GM21390 (cell line): Measurements from ENCODE around the gene OR6Y1.

Experiments used
- ATAC-seq: cut with Tn5 transposase; IDR thresholded peaks from one replicate; pipeline ENCODE4 v1.9.1; 2021; ENCODE audit not compliant: unreplicated experiment

OR6Y1 gene

DNA sequence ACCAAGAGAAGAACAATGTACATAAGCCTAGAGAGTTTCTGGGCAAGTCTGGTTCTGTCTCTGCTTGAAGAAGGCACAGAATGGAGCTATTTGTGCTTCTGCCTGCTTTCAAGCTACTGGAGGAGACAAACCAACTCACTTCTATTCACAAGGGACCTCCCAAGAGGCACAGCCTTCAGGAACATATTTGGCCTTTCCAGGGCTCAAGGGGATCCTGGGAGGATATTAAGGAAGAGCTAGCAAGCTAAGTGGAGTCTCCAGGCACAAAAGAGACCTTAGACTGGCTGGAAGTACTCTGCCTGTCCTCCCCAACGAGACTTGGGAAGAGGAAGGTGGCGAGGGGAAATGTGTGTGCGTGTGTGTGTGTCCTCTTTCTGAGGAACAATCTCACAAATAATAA, at the start of gene OR6Y1:
Gene OR6Y1 (minus strand): TSS at position 54 of the 400 bp plus-strand sequence. CDS start 6,300 bp downstream, outside the sequence.
- ATAC-seq = no peak

DNA sequence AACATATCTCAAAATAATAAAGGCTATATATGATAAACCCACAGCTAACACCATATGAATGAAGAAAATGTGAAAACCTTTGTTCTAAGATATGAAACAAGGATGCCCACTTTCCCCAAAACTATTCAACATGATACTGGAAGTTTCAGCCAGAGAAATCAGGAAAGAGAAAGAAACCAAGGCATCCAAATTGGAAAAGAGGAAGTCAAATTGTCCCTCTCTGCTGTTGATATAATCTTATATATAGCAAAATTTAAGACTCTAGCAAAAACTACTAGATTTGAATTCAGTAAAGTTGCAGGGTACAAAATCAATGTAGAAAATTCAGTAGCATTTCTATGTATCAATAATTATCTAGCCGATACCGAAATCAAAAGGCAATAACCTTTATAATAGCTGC, 46.5 kb upstream of the OR6Y1 start:
- ATAC-seq = no peak

DNA sequence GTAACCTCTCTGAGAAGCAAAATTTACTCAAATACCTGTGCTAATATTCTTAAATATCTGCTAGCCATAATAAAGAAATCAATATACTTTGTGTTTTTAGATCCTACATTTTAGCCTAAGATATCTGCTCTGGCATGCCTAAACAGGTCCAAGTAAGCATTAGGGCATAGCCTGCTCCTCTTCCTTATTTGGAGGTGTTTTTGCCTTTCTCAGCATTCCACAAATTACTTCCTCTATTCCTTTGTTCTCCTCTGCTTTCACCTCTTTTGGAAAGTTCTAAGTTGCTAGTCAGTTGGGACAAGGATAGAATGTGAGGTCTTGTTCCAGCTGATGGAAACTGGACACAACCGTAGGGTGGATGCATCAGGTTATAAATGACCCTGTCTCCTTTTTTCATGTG, 32.7 kb upstream of the OR6Y1 start:
- ATAC-seq = no peak

- no peak for ATAC-seq
Observed at GRCh38 chr1:158583962-158584361, 29.8 kb upstream of the OR6Y1 start.

DNA sequence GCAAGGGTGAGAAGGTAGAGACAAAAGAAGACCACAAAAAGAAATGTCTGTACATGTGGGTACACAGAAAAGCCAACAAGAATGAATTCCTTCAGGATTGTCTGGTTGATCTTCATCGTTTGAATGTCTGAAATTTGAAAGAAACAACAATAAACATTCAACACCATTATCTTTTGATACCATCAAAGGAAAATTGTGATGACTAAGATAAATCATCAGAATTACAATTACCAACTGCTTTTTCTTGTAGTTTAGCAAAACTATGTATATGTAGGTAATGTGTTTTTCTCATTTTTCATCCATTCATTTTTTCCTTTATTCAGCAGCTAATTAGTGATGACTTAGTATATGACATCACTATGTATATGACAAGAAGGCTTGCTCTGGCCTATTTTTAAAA, 25.5 kb upstream of the OR6Y1 start, which contains the start of gene OR10X1:
Gene OR10X1 (minus strand): TSS at position 167 of the 400 bp plus-strand sequence. CDS start 0 bp downstream, at position 167.
- no peak for ATAC-seq

DNA sequence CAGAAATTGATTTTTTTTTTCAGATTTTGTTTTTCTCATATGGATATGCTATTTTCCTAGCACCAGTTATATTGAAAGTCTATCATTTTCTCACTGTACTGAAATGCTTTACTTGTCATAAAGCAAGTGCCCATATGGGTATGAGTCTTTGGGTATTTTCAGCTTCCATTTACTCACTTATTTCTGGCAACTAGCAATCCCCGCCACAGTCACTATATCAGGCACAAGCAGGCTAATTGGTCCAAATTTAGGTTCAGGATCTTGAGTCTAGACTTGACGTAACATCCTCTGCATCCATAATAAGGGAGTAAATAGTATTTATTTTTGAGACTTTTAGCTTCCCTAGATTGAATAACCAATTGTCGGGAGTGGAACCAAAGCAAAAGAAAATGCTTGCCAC, 23.4 kb upstream of the OR6Y1 start:
- ATAC-seq = no peak

GRCh38 chr1:158572226-158572625, 18.0 kb upstream of the OR6Y1 start:
- no peak for ATAC-seq

DNA sequence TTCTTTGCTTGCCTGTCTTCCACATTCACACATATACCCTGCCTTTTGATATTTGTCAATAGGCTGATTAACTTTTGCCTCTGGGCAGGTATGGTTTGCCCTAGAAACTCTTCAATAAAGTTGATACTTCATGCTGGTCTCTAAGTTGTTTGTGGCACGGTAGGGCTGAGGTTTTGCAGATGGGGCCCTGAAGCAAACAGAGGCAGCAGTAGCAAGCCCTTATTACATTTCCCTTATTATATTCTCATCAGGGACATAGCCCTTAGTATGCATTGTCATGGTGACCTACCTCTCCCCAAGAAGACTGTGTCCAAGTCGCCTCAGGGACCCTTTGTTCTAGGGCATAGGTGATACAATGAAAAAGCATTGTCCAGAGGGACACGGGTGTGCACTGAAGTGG, 16.3 kb upstream of the OR6Y1 start, which contains the start of gene OR6P1:
Gene OR6P1 (minus strand): TSS at position 101 of the 400 bp plus-strand sequence. CDS start 6,976 bp downstream, outside the sequence.
- ATAC-seq = no peak

DNA sequence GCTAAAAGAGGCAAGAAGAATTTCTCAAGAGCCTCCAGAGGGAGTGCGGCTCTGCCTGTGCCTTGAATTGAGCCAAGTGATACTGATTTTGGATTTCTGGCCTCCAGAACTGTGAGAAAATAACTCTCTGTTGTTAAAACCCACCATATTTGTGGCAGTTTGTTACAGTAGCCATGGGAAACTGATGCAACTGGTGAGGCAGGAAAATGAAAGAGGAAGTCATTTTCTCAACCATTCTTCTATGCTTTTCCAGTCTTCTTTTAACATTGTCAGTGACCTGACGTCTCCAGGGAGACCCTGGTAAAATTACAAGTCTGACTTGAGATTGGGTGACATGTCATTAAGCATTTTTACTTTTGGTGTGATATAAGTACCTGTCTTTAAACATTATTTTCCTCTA, 10.4 kb upstream of the OR6Y1 start:
- no peak for ATAC-seq

- ATAC-seq = no peak
Observed at GRCh38 chr1:158563853-158564252, 9.6 kb upstream of the OR6Y1 start.

DNA sequence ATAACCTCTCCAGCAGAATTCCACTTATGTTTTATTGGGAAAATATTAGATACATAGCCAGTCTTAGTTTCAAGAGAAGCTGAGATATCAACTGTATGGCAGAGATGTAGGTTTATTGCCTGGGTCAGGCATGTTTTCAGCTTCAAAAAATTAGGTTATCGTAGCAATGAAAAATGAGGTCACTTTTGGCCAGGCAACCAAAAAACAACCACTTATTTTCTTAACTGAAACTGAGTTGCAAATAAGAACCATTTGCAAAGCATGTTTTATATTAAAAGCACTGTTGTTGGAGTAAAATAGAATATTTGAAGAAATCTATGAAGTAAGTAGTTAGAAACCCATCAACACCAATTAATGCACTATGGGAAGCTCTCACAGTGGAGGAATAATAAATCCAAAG, 5.5 kb upstream of the OR6Y1 start:
- no peak for ATAC-seq

DNA sequence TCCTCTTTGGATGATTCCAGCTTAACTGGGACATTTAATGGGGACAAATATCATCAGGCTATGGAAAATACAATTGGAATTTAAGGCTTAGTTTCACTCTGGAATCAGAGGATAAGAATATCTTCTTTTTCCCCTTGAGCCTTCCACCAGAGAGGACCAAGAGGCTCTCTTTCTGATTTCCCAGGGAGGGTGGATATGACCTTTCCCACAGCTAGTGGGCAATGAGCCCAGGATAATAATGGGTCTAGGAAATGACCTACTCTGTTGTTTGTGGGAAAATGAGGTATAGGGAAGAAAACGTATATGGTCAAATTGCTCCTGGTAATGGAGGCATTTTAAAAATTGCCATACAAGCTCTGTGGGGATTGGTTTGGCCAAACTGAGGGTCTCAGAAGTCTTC, 1.9 kb downstream of the OR6Y1 start:
- ATAC-seq = no peak

GRCh38 chr1:158547533-158547932, 6.7 kb downstream of the OR6Y1 start:
- ATAC-seq = no peak

- no peak for ATAC-seq
Observed at GRCh38 chr1:158537609-158538008, 16.6 kb downstream of the OR6Y1 start.

- ATAC-seq = no peak
Observed at GRCh38 chr1:158534496-158534895, 19.7 kb downstream of the OR6Y1 start.

- ATAC-seq = no peak
Observed at GRCh38 chr1:158527190-158527815, 26.9 kb downstream of the OR6Y1 start.

DNA sequence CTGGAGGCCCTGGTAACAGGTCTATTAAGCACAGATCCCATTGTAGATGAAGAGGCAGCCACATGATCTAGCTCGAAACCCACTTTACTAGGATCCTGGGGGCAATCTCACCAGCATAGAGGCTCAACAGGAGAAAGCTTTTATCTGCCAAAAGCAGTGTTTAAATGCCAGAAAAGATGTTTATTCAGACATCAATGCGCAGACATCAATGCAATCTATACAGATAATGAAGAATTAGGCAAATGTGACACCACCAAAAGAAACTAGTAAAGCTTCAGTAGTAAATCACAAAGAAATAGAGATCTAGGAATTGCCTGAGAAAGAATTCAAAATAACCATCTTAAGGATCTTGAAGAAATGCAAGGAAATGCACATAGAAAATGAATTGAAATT, 32.5 kb downstream of the OR6Y1 start:
- ATAC-seq = no peak

GRCh38 chr1:158520955-158521665, 33.1 kb downstream of the OR6Y1 start:
- ATAC-seq = no peak

- ATAC-seq = no peak
Observed at GRCh38 chr1:158520021-158520420, 34.2 kb downstream of the OR6Y1 start.

DNA sequence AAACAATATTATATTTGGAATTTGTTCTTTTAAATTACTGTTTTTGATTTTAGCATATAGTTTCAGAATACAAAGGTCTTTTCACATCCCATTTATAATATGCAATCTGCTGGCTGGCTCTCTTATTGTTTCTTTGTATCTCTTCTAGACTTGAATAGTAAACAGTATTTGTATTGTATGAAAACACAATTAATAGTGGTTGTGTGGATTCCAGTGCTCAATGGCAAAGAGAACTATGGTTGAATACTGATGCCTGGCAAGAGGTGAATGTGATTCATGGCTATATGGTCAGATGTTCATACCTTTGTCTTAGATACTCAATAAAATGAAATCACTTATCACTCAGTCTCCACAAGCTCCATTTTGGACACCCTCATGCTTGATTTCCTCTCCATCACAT, 37.2 kb downstream of the OR6Y1 start:
- ATAC-seq = no peak

- no peak for ATAC-seq
Observed at GRCh38 chr1:158509471-158510156, 44.6 kb downstream of the OR6Y1 start.

DNA sequence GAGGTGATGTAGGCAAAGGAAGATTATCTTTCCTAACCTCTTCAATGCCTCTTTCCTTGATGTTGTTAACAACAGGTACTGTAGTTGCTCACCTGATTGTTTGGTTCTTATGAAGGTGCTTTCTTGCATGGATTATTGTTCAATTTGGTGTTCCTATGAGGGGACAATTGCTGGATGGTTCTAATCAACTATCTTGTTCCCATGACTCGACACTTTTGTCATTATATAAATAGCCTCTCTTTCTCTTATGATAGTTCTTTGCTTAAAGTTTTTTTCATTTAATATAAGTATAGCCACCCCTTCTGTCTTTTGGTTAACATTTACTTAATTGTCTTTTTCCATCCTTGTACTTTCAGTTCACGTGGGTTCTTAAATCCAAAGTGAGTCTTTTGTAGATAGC, 46.7 kb downstream of the OR6Y1 start:
- no peak for ATAC-seq
